CD4-positive, alpha-beta T cell (primary cell): ENCODE measurements around the gene ANKS1B. TPM values are rescaled to one million over a fixed set of nuclear protein-coding genes. Genes with fewer than 3 reads are reported as not detected.

Experiments used
- ATAC-seq: fragments of 200-7000 bp; cut with Tn5 transposase; one replicate; pipeline ENCODE4 v1.10.0; 2022; ENCODE audit warnings: mild to moderate bottlenecking; ENCODE audit not compliant: poor library complexity
- CTCF ChIA-PET: fragments of 350-600 bp; sonication (Branson Sonifier 250); formaldehyde crosslinking; loops from one replicate; lab custom pipeline; 2021; ENCODE audit warnings: antibody characterized with exemption, inconsistent platforms; lab: Charles Lee
- POLR2A ChIA-PET: fragments of 350-600 bp; sonication (Branson Sonifier 250); formaldehyde crosslinking; loops from one replicate; lab custom pipeline; 2021; ENCODE audit warnings: antibody characterized with exemption, inconsistent platforms; lab: Charles Lee
- DNase-seq, 14 experiments: peaks; one replicate each; pipeline ENCODE4 v3.0.0-alpha.2; 2013 to 2020; ENCODE audit warnings: mixed read lengths in 2 of 14
- H3K27ac ChIP-seq, 2 donors: one replicate each; pipeline versions ENCODE4 v1.5.1 to v1.7.0; 2013; ENCODE audit warnings: low read length in 2 of 2, low read depth in 1 of 2, mild to moderate bottlenecking in 1 of 2
- H3K27me3 ChIP-seq, 2 experiments: 1 replicate in 1 of 2; 2 replicates in 1 of 2; pipeline versions ENCODE4 v1.6.1 to v1.7.0; 2013; ENCODE audit warnings: low read length in 2 of 2, control low read depth in 1 of 2, mild to moderate bottlenecking in 1 of 2, moderate library complexity in 1 of 2; ENCODE audit not compliant: insufficient read depth in 2 of 2, control insufficient read depth in 1 of 2
- H3K36me3 ChIP-seq: one replicate; pipeline ENCODE4 v1.6.1; 2013; ENCODE audit warnings: low read length, control low read depth; ENCODE audit not compliant: insufficient read depth
- H3K4me1 ChIP-seq: one replicate; pipeline ENCODE4 v1.6.1; 2013; ENCODE audit warnings: low read length, control low read depth; ENCODE audit not compliant: insufficient read depth
- H3K4me3 ChIP-seq: one replicate; pipeline ENCODE4 v1.5.1; 2013; ENCODE audit warnings: mild to moderate bottlenecking, low read length, moderate library complexity
- H3K9me3 ChIP-seq, 2 experiments: 1 replicate in 1 of 2; 2 replicates in 1 of 2; pipeline versions ENCODE4 v1.6.1 to v1.7.0; 2013; ENCODE audit warnings: low read length in 2 of 2, mild to moderate bottlenecking in 2 of 2, control low read depth in 1 of 2, moderate library complexity in 1 of 2; ENCODE audit not compliant: control insufficient read depth in 1 of 2, insufficient read depth in 1 of 2
- H3K27ac Mint-ChIP-seq: one replicate; pipeline ENCODE4 v1.8.0; 2020; ENCODE audit warnings: mixed read lengths
- H3K27me3 Mint-ChIP-seq: one replicate; pipeline ENCODE4 v1.8.0; 2021; ENCODE audit warnings: mixed read lengths
- H3K36me3 Mint-ChIP-seq: one replicate; pipeline ENCODE4 v1.8.0; 2021; ENCODE audit warnings: low read depth, mixed read lengths
- H3K4me1 Mint-ChIP-seq: one replicate; pipeline ENCODE4 v1.8.0; 2021; ENCODE audit warnings: low read depth, mixed read lengths
- H3K4me3 Mint-ChIP-seq: one replicate; pipeline ENCODE4 v1.8.0; 2020; ENCODE audit warnings: mild to moderate bottlenecking, mixed read lengths
- H3K9me3 Mint-ChIP-seq: one replicate; pipeline ENCODE4 v1.8.0; 2020; ENCODE audit warnings: mixed read lengths
- CTCF ChIP-seq: fragments of 200-600 bp; IDR thresholded peaks from one replicate; pipeline ENCODE4 v1.8.0; 2022; ENCODE audit warnings: antibody characterized with exemption, mild to moderate bottlenecking
- intact Hi-C, 2 experiments: fragments of 100-400 bp; cut with DNase I in 1 of 2; cut with micrococcal nuclease in 1 of 2; formaldehyde crosslinking; loops; one replicate each; pipeline versions ENCODE4 v1.15.1 to v1.9.0; 2023 to 2025; cut with DNase I, micrococcal nuclease
- total RNA-seq, 174 experiments: library from RNA in 2 of 174; stranded (reverse) in 2 of 174; gene quantifications; one replicate each; pipeline ENCODE4 v1.2.3 and lab custom pipeline; 2021 to 2026

The ANKS1B gene
- total RNA-seq, 2 experiments from 2014 or later = 0.16 to 1.1 TPM

DNA sequence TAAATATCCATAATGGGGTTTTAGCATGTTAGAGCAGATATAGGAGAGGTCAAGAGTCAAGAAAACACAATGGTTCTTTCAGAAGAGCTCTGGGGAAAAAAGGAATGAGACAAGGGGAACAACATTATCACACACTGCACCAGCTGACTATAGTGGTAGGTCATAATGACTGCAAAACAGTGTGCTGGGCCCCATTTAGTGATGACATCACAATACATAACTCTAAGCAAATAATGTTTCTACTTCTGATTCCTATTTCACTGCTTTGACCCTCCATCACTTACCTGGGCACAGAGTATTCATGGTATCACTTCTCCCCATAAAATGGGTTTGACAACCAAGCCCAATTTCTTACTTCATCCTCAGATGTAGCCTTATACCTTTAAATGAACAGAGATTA, 275.1 kb downstream of the ANKS1B start:
- Histone ChIP-seq H3K4me3 (no peak overlapping the region), H3K27me3 (no peaks in the 10 kb centered on the region), H3K27ac (no peak overlapping the region), H3K4me1 (no peaks in the 10 kb centered on the region), H3K9me3 (no peaks in the 10 kb centered on the region), H3K36me3 (no peaks in the 10 kb centered on the region)
- Mint-ChIP-seq H3K4me1 (no peaks in the 10 kb centered on the region), H3K36me3 (no peaks in the 10 kb centered on the region), H3K27ac (no peak overlapping the region), H3K9me3 (peaks cover 6% of the 10 kb centered on the region), H3K4me3 (no peak overlapping the region), H3K27me3 (no peaks in the 10 kb centered on the region)
- ATAC-seq (no peak), DNase-seq (no peak)
- ChIA-PET CTCF (no interaction called here), POLR2A (no interaction called here)
- no peak for TF ChIP-seq CTCF
- intact Hi-C loops = no loop called here

GRCh38 chr12:99709116-99709515, 275.6 kb downstream of the ANKS1B start:
- Mint-ChIP-seq H3K27me3 (no peaks in the 10 kb centered on the region), H3K27ac (no peak overlapping the region), H3K4me3 (no peak overlapping the region), H3K36me3 (no peaks in the 10 kb centered on the region), H3K4me1 (no peaks in the 10 kb centered on the region), H3K9me3 (peaks cover 5% of the 10 kb centered on the region)
- Histone ChIP-seq H3K36me3 (no peaks in the 10 kb centered on the region), H3K4me3 (no peak overlapping the region), H3K4me1 (no peaks in the 10 kb centered on the region), H3K9me3 (no peaks in the 10 kb centered on the region), H3K27me3 (no peaks in the 10 kb centered on the region), H3K27ac (no peak overlapping the region)
- no peak for ATAC-seq
- TF ChIP-seq CTCF = no peak
- intact Hi-C loops = no loop called here
- DNase-seq = no peak
- POLR2A ChIA-PET = no interaction called here
- CTCF ChIA-PET = no interaction called here

DNA sequence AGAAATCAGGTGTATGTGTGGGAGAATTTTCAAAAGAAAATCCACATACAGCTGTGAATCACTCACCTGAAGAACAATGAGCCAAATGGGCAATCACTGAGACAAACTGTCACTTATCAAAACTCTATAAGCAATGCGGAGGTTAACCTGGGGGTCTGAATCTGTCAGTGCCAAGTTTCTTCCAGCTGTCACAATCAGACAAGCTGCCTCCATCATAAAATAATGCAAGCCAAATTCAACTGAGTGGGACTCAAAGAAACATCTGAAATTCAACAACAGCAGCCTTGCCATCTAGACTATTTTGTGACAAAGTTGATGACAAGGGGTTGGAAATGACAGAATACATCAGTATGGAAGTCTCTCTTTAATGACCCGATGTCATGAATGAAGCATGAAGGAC, 276.9 kb downstream of the ANKS1B start:
- H3K27ac Mint-ChIP-seq = no peak overlapping the region
- Histone ChIP-seq H3K27ac (no peak overlapping the region), H3K27me3 (no peaks in the 10 kb centered on the region), H3K36me3 (no peaks in the 10 kb centered on the region), H3K4me1 (no peaks in the 10 kb centered on the region), H3K4me3 (no peak overlapping the region), H3K9me3 (no peaks in the 10 kb centered on the region)
- H3K4me1 Mint-ChIP-seq = no peaks in the 10 kb centered on the region
- no peak overlapping the region for H3K4me3 Mint-ChIP-seq
- ChIA-PET POLR2A (no interaction called here), CTCF (no interaction called here)
- DNase-seq (no peak), ATAC-seq (no peak)
- intact Hi-C loops = no loop called here
- H3K27me3 Mint-ChIP-seq = no peaks in the 10 kb centered on the region
- no peak for TF ChIP-seq CTCF
- H3K9me3 Mint-ChIP-seq = peaks cover 3% of the 10 kb centered on the region
- H3K36me3 Mint-ChIP-seq = no peaks in the 10 kb centered on the region
